ENCODE measurements around the gene PHACTR1.

- TF ChIP-seq, protein P1, sequence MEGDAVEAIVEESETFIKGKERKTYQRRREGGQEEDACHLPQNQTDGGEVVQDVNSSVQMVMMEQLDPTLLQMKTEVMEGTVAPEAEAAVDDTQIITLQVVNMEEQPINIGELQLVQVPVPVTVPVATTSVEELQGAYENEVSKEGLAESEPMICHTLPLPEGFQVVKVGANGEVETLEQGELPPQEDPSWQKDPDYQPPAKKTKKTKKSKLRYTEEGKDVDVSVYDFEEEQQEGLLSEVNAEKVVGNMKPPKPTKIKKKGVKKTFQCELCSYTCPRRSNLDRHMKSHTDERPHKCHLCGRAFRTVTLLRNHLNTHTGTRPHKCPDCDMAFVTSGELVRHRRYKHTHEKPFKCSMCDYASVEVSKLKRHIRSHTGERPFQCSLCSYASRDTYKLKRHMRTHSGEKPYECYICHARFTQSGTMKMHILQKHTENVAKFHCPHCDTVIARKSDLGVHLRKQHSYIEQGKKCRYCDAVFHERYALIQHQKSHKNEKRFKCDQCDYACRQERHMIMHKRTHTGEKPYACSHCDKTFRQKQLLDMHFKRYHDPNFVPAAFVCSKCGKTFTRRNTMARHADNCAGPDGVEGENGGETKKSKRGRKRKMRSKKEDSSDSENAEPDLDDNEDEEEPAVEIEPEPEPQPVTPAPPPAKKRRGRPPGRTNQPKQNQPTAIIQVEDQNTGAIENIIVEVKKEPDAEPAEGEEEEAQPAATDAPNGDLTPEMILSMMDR (IDR thresholded peaks at IDR 0.05) = no peak
- no peak for TF ChIP-seq POLR2A (IDR thresholded peaks at IDR 0.05)
Measured at GRCh38 chr6:13063300-13063918, 346.8 kb downstream of the PHACTR1 start.
